HEK293 (cell line): ENCODE data around the gene CFI.

Experiments
- CTCF ChIA-PET: fragments of 350-600 bp; formaldehyde crosslinking; extraction: SDS; loops from one replicate; lab custom pipeline; 2021; ENCODE audit warnings: antibody characterized with exemption; lab: Yijun Ruan, JAX
- POLR2A ChIA-PET: fragments of 300-600 bp; formaldehyde crosslinking; extraction: SDS; loops from one replicate; lab custom pipeline; 2020; ENCODE audit warnings: antibody characterized with exemption, inconsistent platforms; lab: Yijun Ruan, JAX
- H3K27ac ChIP-seq: fragments of 200-500 bp; sonication (Bioruptor generic); 2 replicates; pipeline ENCODE4 v1.5.1; 2014; ENCODE audit warnings: low read depth, low read length, control low read depth, inconsistent platforms; ENCODE audit errors: extremely low read depth
- H3K36me3 ChIP-seq, 2 experiments: fragments of 200-500 bp in 1 of 2; sonication (Bioruptor generic) in 1 of 2; 1 replicate in 1 of 2; 2 replicates in 1 of 2; pipeline ENCODE4 v1.5.1; 2014 to 2017; ENCODE audit warnings: inconsistent platforms in 2 of 2, low read length in 2 of 2; ENCODE audit not compliant: control insufficient read depth in 2 of 2, insufficient read depth in 1 of 2
- H3K4me1 ChIP-seq: fragments of 200-500 bp; sonication (Bioruptor generic); 2 replicates; pipeline ENCODE4 v1.5.1; 2014; ENCODE audit warnings: mild to moderate bottlenecking, low read length, inconsistent platforms; ENCODE audit not compliant: control insufficient read depth, insufficient read depth
- H3K4me3 ChIP-seq: 2 replicates; pipeline ENCODE4 v1.5.1; 2011; ENCODE audit warnings: low read depth, mild to moderate bottlenecking, control low read depth, low read length, moderate library complexity
- H3K9me3 ChIP-seq: fragments of 200-500 bp; sonication (Bioruptor generic); 2 replicates; pipeline ENCODE4 v1.5.1; 2014; ENCODE audit warnings: low read depth, low read length, inconsistent platforms; ENCODE audit not compliant: control insufficient read depth, insufficient read depth
- BCL11A ChIP-seq: fragments of 450-650 bp; formaldehyde crosslinking; IDR thresholded peaks from 2 replicates; pipeline ENCODE4 v1.5.1; 2016; ENCODE audit warnings: low read depth, missing biosample characterization, missing genetic modification characterization
- BCL11B ChIP-seq: fragments of 450-650 bp; formaldehyde crosslinking; IDR thresholded peaks from 2 replicates; pipeline ENCODE4 v1.5.1; 2016; ENCODE audit warnings: low read depth, missing biosample characterization, missing genetic modification characterization
- IKZF3 ChIP-seq: fragments of 450-650 bp; IDR thresholded peaks from 2 replicates; pipeline ENCODE4 v1.5.0; 2018; ENCODE audit warnings: missing biosample characterization, mild to moderate bottlenecking, missing genetic modification characterization, moderate library complexity
- MZF1 ChIP-seq: fragments of 450-650 bp; formaldehyde crosslinking; IDR thresholded peaks from 2 replicates; pipeline ENCODE4 v1.5.1; 2017; ENCODE audit warnings: missing biosample characterization, missing genetic modification characterization, borderline replicate concordance
- PATZ1 ChIP-seq: fragments of 450-650 bp; formaldehyde crosslinking; IDR thresholded peaks from 2 replicates; pipeline ENCODE4 v1.5.1; 2016; ENCODE audit warnings: missing biosample characterization, missing genetic modification characterization
- PRDM6 ChIP-seq: fragments of 450-650 bp; formaldehyde crosslinking; IDR thresholded peaks from 2 replicates; pipeline ENCODE4 v1.5.1; 2017; ENCODE audit warnings: missing biosample characterization, missing genetic modification characterization
- SP2 ChIP-seq: fragments of 450-650 bp; formaldehyde crosslinking; IDR thresholded peaks from 2 replicates; pipeline ENCODE4 v1.5.1; 2016; ENCODE audit warnings: missing biosample characterization, missing genetic modification characterization
- TSHZ1 ChIP-seq: fragments of 450-650 bp; formaldehyde crosslinking; IDR thresholded peaks from 2 replicates; pipeline ENCODE4 v1.5.1; 2016; ENCODE audit warnings: missing biosample characterization, missing genetic modification characterization, borderline replicate concordance
- ZBTB26 ChIP-seq: fragments of 450-650 bp; formaldehyde crosslinking; optimal IDR thresholded peaks from 2 replicates; pipeline ENCODE3; 2016; ENCODE audit warnings: missing biosample characterization, mild to moderate bottlenecking, missing genetic modification characterization
- ZBTB44 ChIP-seq: fragments of 450-650 bp; IDR thresholded peaks from 2 replicates; pipeline ENCODE4 v1.5.1; 2018; ENCODE audit warnings: missing biosample characterization, mild to moderate bottlenecking, missing genetic modification characterization
- ZBTB8A ChIP-seq: fragments of 450-650 bp; formaldehyde crosslinking; IDR thresholded peaks from 2 replicates; pipeline ENCODE4 v1.5.1; 2016; ENCODE audit warnings: missing biosample characterization, missing genetic modification characterization
- ZNF114 ChIP-seq: fragments of 450-650 bp; formaldehyde crosslinking; IDR thresholded peaks from 2 replicates; pipeline ENCODE4 v1.5.0; 2017; ENCODE audit warnings: missing biosample characterization, missing genetic modification characterization
- ZNF626 ChIP-seq: fragments of 450-650 bp; sonication (Bioruptor Pico); formaldehyde crosslinking; IDR thresholded peaks from 2 replicates; pipeline ENCODE4 v1.5.1; 2018; ENCODE audit warnings: missing biosample characterization, missing genetic modification characterization, inconsistent platforms
- ZNF701 ChIP-seq: fragments of 450-650 bp; formaldehyde crosslinking; IDR thresholded peaks from 2 replicates; pipeline ENCODE4 v1.5.1; 2016; ENCODE audit warnings: missing biosample characterization, missing genetic modification characterization
- ZNF747 ChIP-seq: fragments of 450-650 bp; formaldehyde crosslinking; IDR thresholded peaks from 2 replicates; pipeline ENCODE4 v1.5.1; 2016; ENCODE audit warnings: missing biosample characterization, missing genetic modification characterization
- ZNF791 ChIP-seq: fragments of 450-650 bp; formaldehyde crosslinking; IDR thresholded peaks from 2 replicates; pipeline ENCODE4 v1.5.1; 2016; ENCODE audit warnings: missing biosample characterization, missing genetic modification characterization
- ZSCAN30 ChIP-seq: fragments of 450-650 bp; IDR thresholded peaks from 2 replicates; pipeline ENCODE4 v1.5.1; 2018; ENCODE audit warnings: missing biosample characterization, mild to moderate bottlenecking, missing genetic modification characterization, moderate library complexity
- TF ChIP-seq, protein P1 (sequence below): fragments of 450-650 bp; formaldehyde crosslinking; IDR thresholded peaks from 2 replicates; pipeline ENCODE4 v1.5.1; 2016; ENCODE audit warnings: missing biosample characterization, missing genetic modification characterization
- TF ChIP-seq, protein P2 (sequence below): fragments of 450-650 bp; formaldehyde crosslinking; IDR thresholded peaks from 2 replicates; pipeline ENCODE4 v1.5.1; 2017; ENCODE audit warnings: missing biosample characterization, missing genetic modification characterization

The CFI gene

DNA sequence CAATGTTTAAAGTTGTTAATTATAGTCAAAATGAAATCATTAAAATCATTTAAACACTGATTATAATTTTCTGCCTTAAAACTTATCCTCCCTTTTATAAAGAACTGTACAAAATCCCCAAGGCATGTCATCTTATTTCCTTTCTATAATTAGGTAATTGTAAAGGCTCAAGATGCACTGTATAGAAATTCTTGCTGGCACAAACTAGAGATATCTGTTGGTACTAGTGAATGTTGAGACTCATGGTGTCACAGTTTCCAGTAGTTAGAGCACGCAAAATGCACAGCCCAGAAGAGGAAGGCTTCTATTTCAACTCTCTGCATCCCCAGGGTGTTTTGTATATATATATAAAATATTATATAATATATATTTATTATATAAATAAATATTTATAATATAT lies 49.3 kb downstream of the CFI start (continued):
- TF ChIP-seq BCL11B (no peak), ZNF747 (tag by site-specific recombination) (no peak), ZNF626 (tag by site-specific recombination) (no peak), IKZF3 (tag by site-specific recombination) (no peak), MZF1 (tag by site-specific recombination) (no peak), PRDM6 (tag by site-specific recombination) (no peak), PATZ1 (tag by site-specific recombination) (no peak), ZNF701 (tag by site-specific recombination) (no peak)
- TF ChIP-seq, protein P1, sequence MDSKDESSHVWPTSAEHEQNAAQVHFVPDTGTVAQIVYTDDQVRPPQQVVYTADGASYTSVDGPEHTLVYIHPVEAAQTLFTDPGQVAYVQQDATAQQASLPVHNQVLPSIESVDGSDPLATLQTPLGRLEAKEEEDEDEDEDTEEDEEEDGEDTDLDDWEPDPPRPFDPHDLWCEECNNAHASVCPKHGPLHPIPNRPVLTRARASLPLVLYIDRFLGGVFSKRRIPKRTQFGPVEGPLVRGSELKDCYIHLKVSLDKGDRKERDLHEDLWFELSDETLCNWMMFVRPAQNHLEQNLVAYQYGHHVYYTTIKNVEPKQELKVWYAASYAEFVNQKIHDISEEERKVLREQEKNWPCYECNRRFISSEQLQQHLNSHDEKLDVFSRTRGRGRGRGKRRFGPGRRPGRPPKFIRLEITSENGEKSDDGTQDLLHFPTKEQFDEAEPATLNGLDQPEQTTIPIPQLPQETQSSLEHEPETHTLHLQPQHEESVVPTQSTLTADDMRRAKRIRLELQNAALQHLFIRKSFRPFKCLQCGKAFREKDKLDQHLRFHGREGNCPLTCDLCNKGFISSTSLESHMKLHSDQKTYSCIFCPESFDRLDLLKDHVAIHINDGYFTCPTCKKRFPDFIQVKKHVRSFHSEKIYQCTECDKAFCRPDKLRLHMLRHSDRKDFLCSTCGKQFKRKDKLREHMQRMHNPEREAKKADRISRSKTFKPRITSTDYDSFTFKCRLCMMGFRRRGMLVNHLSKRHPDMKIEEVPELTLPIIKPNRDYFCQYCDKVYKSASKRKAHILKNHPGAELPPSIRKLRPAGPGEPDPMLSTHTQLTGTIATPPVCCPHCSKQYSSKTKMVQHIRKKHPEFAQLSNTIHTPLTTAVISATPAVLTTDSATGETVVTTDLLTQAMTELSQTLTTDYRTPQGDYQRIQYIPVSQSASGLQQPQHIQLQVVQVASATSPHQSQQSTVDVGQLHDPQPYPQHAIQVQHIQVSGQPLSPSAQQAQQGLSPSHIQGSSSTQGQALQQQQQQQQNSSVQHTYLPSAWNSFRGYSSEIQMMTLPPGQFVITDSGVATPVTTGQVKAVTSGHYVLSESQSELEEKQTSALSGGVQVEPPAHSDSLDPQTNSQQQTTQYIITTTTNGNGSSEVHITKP (tag by site-specific recombination), result no peak

- Histone ChIP-seq H3K4me1 (no peaks in the 10 kb centered on the region), H3K9me3 (no peaks in the 10 kb centered on the region), H3K27ac (no peak overlapping the region), H3K4me3 (no peak overlapping the region), H3K36me3 (no peaks in the 10 kb centered on the region)
- POLR2A ChIA-PET, result no interaction called here
- CTCF ChIA-PET, result no interaction called here
- TF ChIP-seq ZBTB44 (tag by site-specific recombination), result no peak
- no peak for TF ChIP-seq ZSCAN30 (tag by site-specific recombination)
- TF ChIP-seq SP2 (tag by site-specific recombination), result no peak
- TF ChIP-seq ZNF791 (tag by site-specific recombination), result no peak
- no peak for TF ChIP-seq ZNF114 (tag by site-specific recombination)
- no peak for TF ChIP-seq TSHZ1
- no peak for TF ChIP-seq ZBTB26 (tag by site-specific recombination)
- no peak for TF ChIP-seq ZBTB8A (tag by site-specific recombination)
- no peak for TF ChIP-seq IKZF3 (tag by site-specific recombination)
- TF ChIP-seq BCL11A, result no peak
- TF ChIP-seq, protein P2, sequence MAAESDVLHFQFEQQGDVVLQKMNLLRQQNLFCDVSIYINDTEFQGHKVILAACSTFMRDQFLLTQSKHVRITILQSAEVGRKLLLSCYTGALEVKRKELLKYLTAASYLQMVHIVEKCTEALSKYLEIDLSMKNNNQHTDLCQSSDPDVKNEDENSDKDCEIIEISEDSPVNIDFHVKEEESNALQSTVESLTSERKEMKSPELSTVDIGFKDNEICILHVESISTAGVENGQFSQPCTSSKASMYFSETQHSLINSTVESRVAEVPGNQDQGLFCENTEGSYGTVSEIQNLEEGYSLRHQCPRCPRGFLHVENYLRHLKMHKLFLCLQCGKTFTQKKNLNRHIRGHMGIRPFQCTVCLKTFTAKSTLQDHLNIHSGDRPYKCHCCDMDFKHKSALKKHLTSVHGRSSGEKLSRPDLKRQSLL (tag by site-specific recombination), result no peak
These were observed 49.9 kb downstream of the CFI start for GRCh38 chr4:109751852-109752251.
